ENCODE results near the gene SC5D. TPM values are rescaled to one million over a fixed set of nuclear protein-coding genes. Genes with fewer than 3 reads are reported as not detected.

The SC5D gene
- total and polyA plus RNA-seq, 12 donors = 18.3 to 317 (median 42.6) TPM

DNA sequence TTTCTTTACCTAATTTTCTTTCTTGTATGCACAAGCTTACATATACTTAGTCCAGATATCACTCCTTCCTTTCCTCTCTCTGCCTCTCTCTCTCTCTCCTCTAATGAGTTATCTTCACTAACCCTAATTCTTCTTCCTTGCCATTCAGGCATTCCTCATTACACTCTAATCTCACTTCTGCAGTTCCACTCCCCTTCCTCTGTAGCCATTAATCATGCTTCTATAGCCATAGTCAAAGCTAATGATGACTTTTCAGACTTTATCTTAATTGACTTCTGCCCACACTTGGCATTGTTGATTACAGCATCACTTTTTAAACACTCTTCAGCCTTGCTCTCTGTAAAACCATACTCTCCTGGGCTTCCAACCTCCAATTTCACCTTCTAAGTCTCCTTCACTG lies 35.3 kb upstream of the SC5D start:
- no peaks in the 10 kb centered on the region for H3K36me3 ChIP-seq (replicated peaks in 1 of 2)
- TF ChIP-seq CTCF (IDR thresholded peaks at IDR 0.05) (no peak), POLR2A (IDR thresholded peaks at IDR 0.05) (no peak)
- H3K27ac ChIP-seq = no peak overlapping the region
- no peak for DNase-seq
- no peaks in the 10 kb centered on the region for H3K9me3 ChIP-seq (replicated peaks in 1 of 3)
- H3K4me3 ChIP-seq = no peak overlapping the region
- H3K27me3 ChIP-seq = no peaks in the 10 kb centered on the region
- no peaks in the 10 kb centered on the region for H3K4me1 ChIP-seq (replicated peaks in 1 of 2)
- intact Hi-C loops (cut with DNase I) = no loop called here

- no peak for TF ChIP-seq CTCF (IDR thresholded peaks at IDR 0.05)
- TF ChIP-seq POLR2A (IDR thresholded peaks at IDR 0.05) = no peak
- intact Hi-C loops (cut with DNase I) = no loop called here
- Histone ChIP-seq H3K4me3 (no peak overlapping the region), H3K27ac (no peak overlapping the region), H3K9me3 (replicated peaks in 1 of 3) (no peaks in the 10 kb centered on the region), H3K4me1 (replicated peaks in 1 of 2) (no peaks in the 10 kb centered on the region), H3K27me3 (no peaks in the 10 kb centered on the region), H3K36me3 (replicated peaks in 1 of 2) (no peaks in the 10 kb centered on the region)
- DNase-seq = no peak
- WGBS, 4 donors = 65 to 75% (median 74%) methylated on average over 1 of the region's 1 CpG
Observed at GRCh38 chr11:121257976-121258375, 34.6 kb upstream of the SC5D start.

DNA sequence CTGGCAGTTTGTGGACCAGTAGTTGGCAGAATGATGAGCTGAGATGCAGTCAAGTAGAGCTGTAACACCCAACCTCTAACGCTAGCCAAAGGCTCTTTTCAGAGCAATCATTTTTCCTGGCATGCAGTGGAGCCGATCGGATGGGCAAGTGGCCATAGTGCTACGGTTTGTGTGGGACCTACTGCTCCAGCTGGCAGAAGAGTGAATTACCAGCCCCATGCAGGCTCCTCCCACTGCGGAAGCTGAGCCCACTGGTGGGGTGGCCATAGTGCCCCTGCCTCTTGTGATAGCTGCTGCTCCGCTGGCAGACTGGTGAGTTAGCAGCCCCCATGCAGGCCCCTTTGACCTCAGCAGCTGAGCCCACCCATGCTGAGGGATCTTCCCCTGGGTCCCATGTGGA lies 27.0 kb upstream of the SC5D start:
- TF ChIP-seq CTCF (IDR thresholded peaks at IDR 0.05) (no peak), POLR2A (IDR thresholded peaks at IDR 0.05) (no peak)
- H3K27me3 ChIP-seq = peaks cover 13% of the 10 kb centered on the region
- H3K36me3 ChIP-seq (replicated peaks in 1 of 2) = no peaks in the 10 kb centered on the region
- intact Hi-C loops (cut with DNase I) = no loop called here
- DNase-seq = no peak
- H3K4me1 ChIP-seq (replicated peaks in 1 of 2) = no peaks in the 10 kb centered on the region
- 64 to 100% (median 78%) methylated on average over 1 to 6 of the region's 6 CpGs for WGBS, 4 donors
- H3K27ac ChIP-seq = no peak overlapping the region
- no peaks in the 10 kb centered on the region for H3K9me3 ChIP-seq (replicated peaks in 1 of 3)
- H3K4me3 ChIP-seq = no peak overlapping the region

- intact Hi-C loops (cut with DNase I) = no loop called here
- H3K27ac ChIP-seq = no peak overlapping the region
- no peaks in the 10 kb centered on the region for H3K36me3 ChIP-seq (replicated peaks in 1 of 2)
- no peaks in the 10 kb centered on the region for H3K9me3 ChIP-seq (replicated peaks in 1 of 3)
- DNase-seq = no peak
- H3K27me3 ChIP-seq = peaks cover 13% of the 10 kb centered on the region
- 13 to 22% (median 16%) methylated on average over 2 of the region's 2 CpGs for WGBS, 4 donors
- TF ChIP-seq POLR2A (IDR thresholded peaks at IDR 0.05) (no peak), CTCF (IDR thresholded peaks at IDR 0.05) (no peak)
- no peaks in the 10 kb centered on the region for H3K4me1 ChIP-seq (replicated peaks in 1 of 2)
- no peak overlapping the region for H3K4me3 ChIP-seq
Observed at GRCh38 chr11:121268581-121268980, 24.0 kb upstream of the SC5D start.

All from adrenal gland (tissue), 12 donors.